ENCODE results near the gene RNU6-1.

The RNU6-1 gene

DNA sequence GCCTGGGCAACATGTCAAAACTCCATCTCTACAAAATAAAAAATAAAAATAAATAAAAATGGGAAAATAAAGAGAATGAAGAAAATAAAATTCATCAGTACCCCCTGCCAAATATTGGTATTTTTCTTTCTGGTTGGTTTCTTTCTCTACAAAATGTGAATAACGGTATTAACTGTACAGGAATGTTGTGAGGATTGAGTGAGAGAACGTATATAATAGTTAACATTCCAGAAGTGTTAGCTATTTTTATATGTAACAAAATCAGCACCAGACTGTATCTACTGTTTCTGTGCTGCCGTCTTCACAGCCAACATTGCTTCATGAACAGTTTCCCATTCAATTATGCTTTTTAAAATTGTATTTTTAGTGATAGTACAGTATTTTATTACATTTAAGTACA, 25.5 kb upstream of the RNU6-1 start:
- Histone ChIP-seq H3K9me2 (ENCODE audit: low read depth, low read length) (no peaks in the 10 kb centered on the region), H3K4me3 (ENCODE audit: low read depth, low read length, poor library complexity, severe bottlenecking) (no peak overlapping the region), H3K27ac (ENCODE audit: low read depth, low read length, poor library complexity, severe bottlenecking) (no peak overlapping the region), H3K4me1 (ENCODE audit: insufficient read depth, low read length, severe bottlenecking) (peaks cover 27% of the 10 kb centered on the region), H4K20me1 (ENCODE audit: insufficient read depth, low read length) (no peaks in the 10 kb centered on the region), H3K4me2 (ENCODE audit: low read length) (no peak overlapping the region), H3K36me3 (ENCODE audit: insufficient read depth, low read length) (no peaks in the 10 kb centered on the region; the same call in 1 of the 2 replicates), H3K9me3 (ENCODE audit: low read length) (peaks cover 14% of the 10 kb centered on the region), H3K79me2 (ENCODE audit: insufficient read depth, low read length) (no peaks in the 10 kb centered on the region), H2AFZ (ENCODE audit: low read length) (no peak overlapping the region), H3K27me3 (ENCODE audit: insufficient read depth, low read length) (no peaks in the 10 kb centered on the region; the same call in 1 of the 2 replicates), H3F3A (ENCODE audit: insufficient read depth, low read length) (no peaks in the 10 kb centered on the region), H3K9ac (ENCODE audit: low read length) (no peak overlapping the region)
- no peak for TF ChIP-seq EZH2 (IDR thresholded peaks at IDR 0.05; ENCODE audit: borderline replicate concordance, low read length)
- TF ChIP-seq, protein P1, sequence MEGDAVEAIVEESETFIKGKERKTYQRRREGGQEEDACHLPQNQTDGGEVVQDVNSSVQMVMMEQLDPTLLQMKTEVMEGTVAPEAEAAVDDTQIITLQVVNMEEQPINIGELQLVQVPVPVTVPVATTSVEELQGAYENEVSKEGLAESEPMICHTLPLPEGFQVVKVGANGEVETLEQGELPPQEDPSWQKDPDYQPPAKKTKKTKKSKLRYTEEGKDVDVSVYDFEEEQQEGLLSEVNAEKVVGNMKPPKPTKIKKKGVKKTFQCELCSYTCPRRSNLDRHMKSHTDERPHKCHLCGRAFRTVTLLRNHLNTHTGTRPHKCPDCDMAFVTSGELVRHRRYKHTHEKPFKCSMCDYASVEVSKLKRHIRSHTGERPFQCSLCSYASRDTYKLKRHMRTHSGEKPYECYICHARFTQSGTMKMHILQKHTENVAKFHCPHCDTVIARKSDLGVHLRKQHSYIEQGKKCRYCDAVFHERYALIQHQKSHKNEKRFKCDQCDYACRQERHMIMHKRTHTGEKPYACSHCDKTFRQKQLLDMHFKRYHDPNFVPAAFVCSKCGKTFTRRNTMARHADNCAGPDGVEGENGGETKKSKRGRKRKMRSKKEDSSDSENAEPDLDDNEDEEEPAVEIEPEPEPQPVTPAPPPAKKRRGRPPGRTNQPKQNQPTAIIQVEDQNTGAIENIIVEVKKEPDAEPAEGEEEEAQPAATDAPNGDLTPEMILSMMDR (IDR thresholded peaks at IDR 0.05; ENCODE audit: low read length): no peak

DNA sequence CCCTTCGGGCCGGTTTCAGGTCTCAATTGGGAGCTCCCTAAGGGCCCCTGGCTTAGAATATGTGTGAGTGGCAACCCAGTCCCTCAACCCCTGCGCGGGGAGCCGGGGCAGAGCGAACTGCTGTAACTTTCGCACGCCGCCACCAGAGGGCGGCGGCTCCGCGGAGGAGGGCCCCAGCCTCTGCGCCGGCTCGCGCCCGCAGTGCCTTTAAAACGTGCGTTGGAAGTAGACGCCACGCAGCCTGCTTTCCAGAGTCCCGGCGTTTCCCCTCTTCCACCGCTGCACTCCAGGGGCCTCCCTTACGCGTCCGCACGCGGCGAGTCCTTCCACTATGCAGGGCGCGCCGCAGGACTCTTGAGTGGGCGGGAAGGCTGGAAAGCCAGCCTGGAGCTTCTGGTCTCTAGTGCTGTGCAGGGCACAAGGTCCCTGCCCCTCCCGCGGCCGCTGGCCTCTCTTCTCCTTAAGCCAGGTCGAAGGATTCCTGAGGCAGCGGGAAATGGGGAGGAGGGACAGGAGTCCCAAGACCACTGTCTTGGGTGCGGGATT, 23.7 kb upstream of the RNU6-1 start:
- peaks cover 43% of the 10 kb centered on the region for H3K4me1 ChIP-seq (ENCODE audit: insufficient read depth, low read length, severe bottlenecking)
- no peaks in the 10 kb centered on the region for H3K9me3 ChIP-seq (ENCODE audit: low read length)
- H4K20me1 ChIP-seq (ENCODE audit: insufficient read depth, low read length): no peaks in the 10 kb centered on the region
- H3K36me3 ChIP-seq (ENCODE audit: insufficient read depth, low read length): no peaks in the 10 kb centered on the region; the same call in 1 of the 2 replicates
- H3K27ac ChIP-seq (ENCODE audit: low read depth, low read length, poor library complexity, severe bottlenecking): peak overlapping the region; percentile 80
- peak overlapping the region; percentile 98 for H2AFZ ChIP-seq (ENCODE audit: low read length)
- peak overlapping the region; percentile 93 for H3K4me2 ChIP-seq (ENCODE audit: low read length)
- peak overlapping the region; percentile 63 for H3K4me3 ChIP-seq (ENCODE audit: low read depth, low read length, poor library complexity, severe bottlenecking)
- no peak for TF ChIP-seq EZH2 (IDR thresholded peaks at IDR 0.05; ENCODE audit: borderline replicate concordance, low read length)
- TF ChIP-seq, protein P1 (IDR thresholded peaks at IDR 0.05; ENCODE audit: low read length): peak; percentile 90
- no peaks in the 10 kb centered on the region for H3K79me2 ChIP-seq (ENCODE audit: insufficient read depth, low read length)
- H3K9ac ChIP-seq (ENCODE audit: low read length): peak overlapping the region; percentile 72
- H3K9me2 ChIP-seq (ENCODE audit: low read depth, low read length): no peaks in the 10 kb centered on the region
- no peaks in the 10 kb centered on the region for H3F3A ChIP-seq (ENCODE audit: insufficient read depth, low read length)
- H3K27me3 ChIP-seq (ENCODE audit: insufficient read depth, low read length): no peaks in the 10 kb centered on the region; the same call in 1 of the 2 replicates

DNA sequence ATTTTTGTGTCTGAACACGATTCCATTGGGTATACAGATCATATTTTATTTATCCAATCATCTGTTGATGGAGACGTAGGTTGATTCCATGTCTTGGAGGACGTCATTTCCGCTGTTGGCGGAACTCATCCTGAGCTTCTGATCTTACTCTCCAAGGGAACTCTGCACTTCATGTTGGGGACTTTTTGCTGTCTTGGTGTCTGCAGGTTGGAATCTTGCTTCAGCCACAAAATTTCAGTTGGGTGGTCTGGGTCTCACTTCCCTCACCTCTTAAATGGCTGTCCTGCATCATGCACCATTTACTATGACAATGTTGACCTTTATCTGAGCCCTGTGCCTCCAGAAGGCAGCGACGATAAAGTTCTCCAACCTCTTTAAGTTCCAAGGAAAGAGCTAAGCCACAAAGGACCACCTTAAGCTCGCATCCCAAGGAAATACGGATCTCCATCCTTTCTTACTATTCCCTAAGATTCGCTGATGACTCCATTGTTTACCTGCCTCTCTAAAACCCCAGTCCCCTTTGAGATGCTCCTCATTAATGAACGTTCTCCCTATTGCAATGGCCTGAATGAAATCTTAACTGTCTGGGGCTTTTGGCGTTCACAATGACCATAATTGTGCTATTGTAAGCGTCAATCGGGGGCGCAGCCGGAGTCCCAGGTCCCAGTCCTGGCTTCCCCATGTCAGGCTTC, 23.1 kb upstream of the RNU6-1 start:
- Histone ChIP-seq H3K9ac (ENCODE audit: low read length) (peak overlapping the region; percentile 64), H2AFZ (ENCODE audit: low read length) (peak overlapping the region; percentile 98), H3K4me2 (ENCODE audit: low read length) (peak overlapping the region; percentile 93), H3K79me2 (ENCODE audit: insufficient read depth, low read length) (no peaks in the 10 kb centered on the region), H3K36me3 (ENCODE audit: insufficient read depth, low read length) (no peaks in the 10 kb centered on the region), H3K27me3 (ENCODE audit: insufficient read depth, low read length) (no peaks in the 10 kb centered on the region; the same call in 1 of the 2 replicates), H3K9me3 (ENCODE audit: low read length) (no peaks in the 10 kb centered on the region), H3K4me3 (ENCODE audit: low read depth, low read length, poor library complexity, severe bottlenecking) (peak overlapping the region; percentile 63), H3K27ac (ENCODE audit: low read depth, low read length, poor library complexity, severe bottlenecking) (peak overlapping the region; percentile 80), H3K9me2 (ENCODE audit: low read depth, low read length) (no peaks in the 10 kb centered on the region), H3K4me1 (ENCODE audit: insufficient read depth, low read length, severe bottlenecking) (peaks cover 49% of the 10 kb centered on the region), H4K20me1 (ENCODE audit: insufficient read depth, low read length) (no peaks in the 10 kb centered on the region), H3F3A (ENCODE audit: insufficient read depth, low read length) (no peaks in the 10 kb centered on the region)
- TF ChIP-seq, protein P1 (IDR thresholded peaks at IDR 0.05; ENCODE audit: low read length): no peak
- TF ChIP-seq EZH2 (IDR thresholded peaks at IDR 0.05; ENCODE audit: borderline replicate concordance, low read length): no peak

Measured in OCI-LY1 (cell line).